Skeletal muscle satellite cell (primary cell): ENCODE data around the gene IL4R.

Experiments used
- H3K27me3 ChIP-seq: 2 replicates; pipeline ENCODE4 v1.7.0; 2013; ENCODE audit warnings: low read length; ENCODE audit not compliant: control insufficient read depth, insufficient read depth
- H3K36me3 ChIP-seq: 2 replicates; pipeline ENCODE4 v1.7.0; 2013; ENCODE audit warnings: mild to moderate bottlenecking, control low read depth, low read length; ENCODE audit not compliant: insufficient read depth
- H3K4me1 ChIP-seq: 2 replicates; pipeline ENCODE4 v1.7.0; 2013; ENCODE audit warnings: low read length; ENCODE audit not compliant: control insufficient read depth, insufficient read depth
- H3K4me2 ChIP-seq: 2 replicates; pipeline ENCODE4 v1.7.0; 2013; ENCODE audit warnings: mild to moderate bottlenecking, low read length
- H3K4me3 ChIP-seq: 2 replicates; pipeline ENCODE4 v1.7.0; 2013; ENCODE audit warnings: low read length
- H3K9ac ChIP-seq: 2 replicates; pipeline ENCODE4 v1.7.0; 2013; ENCODE audit warnings: mild to moderate bottlenecking, low read depth, low read length, moderate library complexity
- H3K9me3 ChIP-seq: replicated peaks from 2 replicates; pipeline ENCODE4 v1.7.0; 2013; ENCODE audit warnings: mild to moderate bottlenecking, control low read depth, low read length

The IL4R gene

GRCh38 chr16:27335349-27336053 lies 21.7 kb downstream of the IL4R start:
- Histone ChIP-seq H3K9ac (peak overlapping the region; percentile 13), H3K4me3 (no peak overlapping the region), H3K4me2 (no peak overlapping the region), H3K9me3 (no peaks in the 10 kb centered on the region), H3K4me1 (peaks cover 17% of the 10 kb centered on the region), H3K36me3 (peaks cover 32% of the 10 kb centered on the region), H3K27me3 (no peaks in the 10 kb centered on the region)

- H3K9ac ChIP-seq: no peak overlapping the region
- no peaks in the 10 kb centered on the region for H3K9me3 ChIP-seq
- no peak overlapping the region for H3K4me3 ChIP-seq
- peaks cover 41% of the 10 kb centered on the region for H3K36me3 ChIP-seq
- peaks cover 10% of the 10 kb centered on the region for H3K4me1 ChIP-seq
- no peaks in the 10 kb centered on the region for H3K27me3 ChIP-seq
- no peak overlapping the region for H3K4me2 ChIP-seq
Observed at GRCh38 chr16:27337024-27337423, 23.2 kb downstream of the IL4R start.

GRCh38 chr16:27339180-27339579 lies 25.4 kb downstream of the IL4R start:
- Histone ChIP-seq H3K36me3 (peaks cover 40% of the 10 kb centered on the region), H3K4me3 (no peak overlapping the region), H3K4me1 (peaks cover 10% of the 10 kb centered on the region)

GRCh38 chr16:27340654-27341053 lies 26.9 kb downstream of the IL4R start:
- Histone ChIP-seq H3K4me3 (no peak overlapping the region), H3K36me3 (peaks cover 33% of the 10 kb centered on the region), H3K27me3 (no peaks in the 10 kb centered on the region), H3K4me1 (peaks cover 5% of the 10 kb centered on the region), H3K9ac (no peak overlapping the region), H3K4me2 (no peak overlapping the region), H3K9me3 (no peaks in the 10 kb centered on the region)

More at GRCh38 chr16:27339180-27339579, 25.4 kb downstream of the IL4R start:
- H3K9ac ChIP-seq: no peak overlapping the region
- no peaks in the 10 kb centered on the region for H3K27me3 ChIP-seq
- H3K9me3 ChIP-seq: no peaks in the 10 kb centered on the region
- no peak overlapping the region for H3K4me2 ChIP-seq

- Histone ChIP-seq H3K4me1 (no peaks in the 10 kb centered on the region), H3K4me3 (no peak overlapping the region), H3K4me2 (no peak overlapping the region), H3K36me3 (peaks cover 39% of the 10 kb centered on the region), H3K9me3 (no peaks in the 10 kb centered on the region), H3K9ac (no peak overlapping the region), H3K27me3 (no peaks in the 10 kb centered on the region)
Observed at GRCh38 chr16:27341549-27341948, 27.8 kb downstream of the IL4R start.

- peaks cover 43% of the 10 kb centered on the region for H3K36me3 ChIP-seq
Observed at GRCh38 chr16:27341971-27342370, 28.2 kb downstream of the IL4R start.

GRCh38 chr16:27344721-27345120 lies 30.9 kb downstream of the IL4R start:
- Histone ChIP-seq H3K4me3 (no peak overlapping the region), H3K36me3 (peaks cover 61% of the 10 kb centered on the region), H3K9ac (no peak overlapping the region), H3K4me2 (no peak overlapping the region), H3K27me3 (no peaks in the 10 kb centered on the region), H3K9me3 (no peaks in the 10 kb centered on the region), H3K4me1 (no peaks in the 10 kb centered on the region)

More at GRCh38 chr16:27341971-27342370, 28.2 kb downstream of the IL4R start:
- H3K4me3 ChIP-seq: no peak overlapping the region
- no peaks in the 10 kb centered on the region for H3K4me1 ChIP-seq
- no peaks in the 10 kb centered on the region for H3K9me3 ChIP-seq
- no peak overlapping the region for H3K9ac ChIP-seq
- H3K4me2 ChIP-seq: no peak overlapping the region
- H3K27me3 ChIP-seq: no peaks in the 10 kb centered on the region

GRCh38 chr16:27345201-27345600 lies 31.4 kb downstream of the IL4R start:
- Histone ChIP-seq H3K4me3 (no peak overlapping the region), H3K9ac (no peak overlapping the region), H3K36me3 (peaks cover 61% of the 10 kb centered on the region), H3K4me2 (no peak overlapping the region), H3K9me3 (no peaks in the 10 kb centered on the region), H3K4me1 (no peaks in the 10 kb centered on the region), H3K27me3 (no peaks in the 10 kb centered on the region)

- no peaks in the 10 kb centered on the region for H3K9me3 ChIP-seq
- H3K4me2 ChIP-seq: no peak overlapping the region
- no peaks in the 10 kb centered on the region for H3K27me3 ChIP-seq
- no peak overlapping the region for H3K4me3 ChIP-seq
- peaks cover 55% of the 10 kb centered on the region for H3K36me3 ChIP-seq
- H3K9ac ChIP-seq: no peak overlapping the region
- no peaks in the 10 kb centered on the region for H3K4me1 ChIP-seq
Observed at GRCh38 chr16:27346819-27347218, 33.0 kb downstream of the IL4R start.

GRCh38 chr16:27347930-27348685 lies 34.3 kb downstream of the IL4R start:
- Histone ChIP-seq H3K4me1 (no peaks in the 10 kb centered on the region), H3K9me3 (no peaks in the 10 kb centered on the region), H3K36me3 (peaks cover 62% of the 10 kb centered on the region), H3K4me3 (no peak overlapping the region), H3K4me2 (no peak overlapping the region), H3K9ac (no peak overlapping the region), H3K27me3 (no peaks in the 10 kb centered on the region)

- Histone ChIP-seq H3K4me1 (no peaks in the 10 kb centered on the region), H3K36me3 (peaks cover 66% of the 10 kb centered on the region), H3K9me3 (no peaks in the 10 kb centered on the region)
Observed at GRCh38 chr16:27349276-27349675, 35.5 kb downstream of the IL4R start.

GRCh38 chr16:27350006-27350405 lies 36.2 kb downstream of the IL4R start:
- Histone ChIP-seq H3K4me3 (no peak overlapping the region), H3K9ac (no peak overlapping the region), H3K27me3 (no peaks in the 10 kb centered on the region), H3K4me2 (no peak overlapping the region), H3K9me3 (no peaks in the 10 kb centered on the region), H3K4me1 (no peaks in the 10 kb centered on the region), H3K36me3 (peaks cover 72% of the 10 kb centered on the region)

More at GRCh38 chr16:27349276-27349675, 35.5 kb downstream of the IL4R start:
- H3K9ac ChIP-seq: no peak overlapping the region
- no peak overlapping the region for H3K4me2 ChIP-seq
- no peaks in the 10 kb centered on the region for H3K27me3 ChIP-seq
- H3K4me3 ChIP-seq: no peak overlapping the region
